ENCODE results near the gene INPP5A.
"Not testable (repeated sequence)": the region's sequence is repeated elsewhere in the genome, so short reads cannot be mapped to it uniquely, and the experiment has no call there.

The INPP5A gene

DNA sequence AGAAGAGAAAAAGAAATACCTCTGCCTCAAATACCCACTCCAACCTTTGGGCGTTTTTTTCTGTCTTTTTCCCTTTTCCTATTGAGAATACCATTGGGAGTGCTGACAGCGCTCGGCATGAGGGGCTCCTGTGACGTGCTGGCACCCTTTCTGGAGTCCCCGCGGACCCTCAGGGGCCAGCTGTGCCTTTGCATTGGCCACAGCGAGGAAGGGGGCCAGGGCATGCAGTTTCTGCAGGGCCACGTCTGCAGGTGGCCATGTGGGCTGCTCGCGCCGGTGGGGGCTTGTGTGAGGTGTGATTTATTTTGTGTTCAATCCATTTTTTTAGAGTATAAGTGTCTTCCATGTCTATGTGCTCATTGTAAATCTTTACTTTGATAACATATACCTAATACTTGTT is 57.4 kb downstream of the INPP5A start:
- DNase-seq (ENCODE audit: low read depth, low spot score): no peak

DNA sequence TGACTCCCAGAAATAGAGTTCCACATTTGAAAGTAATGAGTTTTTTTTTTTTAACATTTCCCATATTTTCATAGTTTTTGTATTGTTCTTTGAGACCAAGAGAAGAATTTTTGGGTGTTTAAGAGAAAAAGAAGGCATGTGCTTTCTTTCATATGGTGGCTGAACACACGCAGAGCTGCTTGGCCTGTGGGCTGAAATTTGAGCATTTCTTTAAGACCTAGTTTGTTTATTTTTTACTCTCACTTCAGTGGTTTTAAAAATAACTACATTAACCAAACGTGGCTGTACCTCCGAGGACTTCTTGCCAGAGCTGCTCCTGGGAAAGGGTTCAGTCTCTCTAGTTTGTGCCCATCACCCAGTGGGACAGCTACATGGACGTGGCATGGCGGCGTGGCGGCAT is 58.3 kb downstream of the INPP5A start:
- DNase-seq (ENCODE audit: low read depth, low spot score): no peak

DNA sequence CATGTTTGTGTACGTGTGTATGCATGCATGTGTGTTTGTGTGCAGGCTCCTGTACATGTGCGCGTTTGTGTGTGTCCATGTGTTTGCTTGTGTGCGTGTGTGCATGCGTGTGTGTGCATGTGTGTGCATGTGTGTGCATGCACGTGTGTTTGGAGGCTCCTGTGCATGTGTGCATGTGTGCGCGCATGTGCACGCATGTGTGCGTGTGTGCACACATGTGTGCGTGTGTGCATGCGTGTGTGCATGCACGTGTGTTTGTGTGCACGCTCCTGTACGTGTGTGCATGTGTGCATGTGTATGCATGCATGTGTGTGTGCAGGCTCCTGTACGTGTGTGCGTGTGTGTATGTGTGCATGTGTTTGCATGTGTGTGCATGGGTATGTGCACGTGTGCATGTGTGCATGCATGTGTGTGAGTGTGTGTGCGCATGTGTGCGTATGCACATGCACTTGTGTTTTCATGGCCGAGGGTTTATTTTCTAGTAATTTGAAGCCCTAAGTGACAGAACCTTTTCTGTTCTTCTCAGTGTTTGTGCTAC is 59.2 kb downstream of the INPP5A start:
- no peak for DNase-seq (ENCODE audit: low read depth, low spot score)

DNA sequence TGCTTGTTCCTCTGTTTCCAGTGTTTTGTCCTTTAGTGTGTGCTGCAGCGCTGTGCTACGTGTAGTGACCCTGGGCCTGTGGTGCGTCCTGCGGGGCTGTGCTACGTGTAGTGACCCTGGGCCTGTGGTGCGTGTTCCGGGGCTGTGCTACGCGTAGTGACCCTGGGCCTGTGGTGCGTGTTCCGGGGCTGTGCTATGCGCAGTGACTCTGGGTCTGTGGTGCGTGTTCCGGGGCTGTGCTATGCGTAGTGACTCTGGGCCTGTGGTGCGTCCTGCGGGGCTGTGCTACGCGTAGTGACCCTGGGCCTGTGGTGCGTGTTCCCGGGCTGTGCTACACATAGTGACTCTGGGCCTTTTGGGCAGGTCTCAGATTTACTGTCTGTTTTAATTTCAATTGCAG is 60.1 kb downstream of the INPP5A start:
- DNase-seq (ENCODE audit: low read depth, low spot score): no peak

DNA sequence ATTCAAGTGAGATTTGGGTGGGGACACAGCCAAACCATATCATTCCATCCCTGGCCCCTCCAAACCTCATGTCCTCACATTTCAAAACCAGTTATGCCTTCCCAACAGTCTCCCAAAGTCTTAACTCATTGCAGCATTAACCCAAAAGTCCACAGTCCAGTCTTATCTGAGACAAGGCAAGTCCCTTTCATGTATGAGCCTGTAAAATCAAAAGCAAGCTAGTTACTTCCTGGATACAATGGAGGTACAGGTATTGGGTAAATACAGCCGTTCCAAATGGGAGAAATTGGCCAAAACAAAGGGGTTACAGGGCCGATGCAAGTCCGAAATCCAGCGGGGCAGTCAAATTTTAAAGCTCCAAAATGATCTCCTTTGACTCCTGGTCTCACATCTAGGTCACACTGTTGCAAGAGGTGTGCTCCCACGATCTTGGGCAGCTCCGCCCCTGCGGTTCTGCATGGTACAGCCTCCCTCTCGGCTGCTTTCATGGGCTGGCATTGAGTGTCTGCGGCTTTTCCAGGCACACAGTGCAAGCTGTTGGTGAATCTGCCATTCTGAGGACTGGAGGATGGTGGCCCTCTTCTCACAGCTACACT is 61.5 kb downstream of the INPP5A start:
- not testable (repeated sequence) for DNase-seq (ENCODE audit: low read depth, low spot score)

DNA sequence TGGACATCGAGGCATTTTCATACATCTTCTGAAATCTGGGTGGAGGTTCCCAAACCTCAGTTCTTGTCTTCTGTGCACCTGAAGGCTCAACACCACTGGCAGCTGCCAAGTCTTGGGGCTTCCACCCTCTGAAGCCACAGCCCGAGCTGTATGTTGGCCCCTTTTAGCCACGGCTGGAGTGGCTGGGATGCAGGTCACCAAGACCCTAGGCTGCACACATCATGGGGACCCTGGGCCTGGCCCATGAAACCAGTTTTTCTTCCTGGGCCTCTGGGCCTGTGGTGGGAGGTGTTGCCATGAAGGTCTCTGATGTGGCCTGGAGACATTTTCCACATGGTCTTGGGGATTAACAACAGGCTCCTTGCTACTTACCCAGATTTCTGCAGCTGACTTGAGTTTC is 62.1 kb downstream of the INPP5A start:
- no peak for DNase-seq (ENCODE audit: low read depth, low spot score)

DNA sequence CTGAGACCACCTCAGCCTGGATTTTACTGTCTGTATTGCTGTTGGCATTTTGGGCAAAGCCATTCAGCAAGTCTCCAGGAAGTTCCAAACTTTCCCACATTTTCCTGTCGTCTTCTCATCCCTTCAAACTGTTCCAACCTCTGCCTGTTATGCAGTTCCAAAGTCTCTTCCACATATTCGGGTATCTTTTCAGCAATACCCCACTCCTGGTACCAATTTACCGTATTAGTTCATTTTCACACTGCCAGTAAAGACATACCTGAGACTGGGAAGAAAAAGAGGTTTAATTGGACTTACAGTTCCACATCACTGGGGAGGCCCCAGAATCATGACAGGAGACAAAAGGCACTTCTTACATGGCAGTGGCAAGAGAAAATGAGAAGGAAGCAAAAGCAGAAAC is 62.8 kb downstream of the INPP5A start:
- DNase-seq (ENCODE audit: low read depth, low spot score): no peak

DNA sequence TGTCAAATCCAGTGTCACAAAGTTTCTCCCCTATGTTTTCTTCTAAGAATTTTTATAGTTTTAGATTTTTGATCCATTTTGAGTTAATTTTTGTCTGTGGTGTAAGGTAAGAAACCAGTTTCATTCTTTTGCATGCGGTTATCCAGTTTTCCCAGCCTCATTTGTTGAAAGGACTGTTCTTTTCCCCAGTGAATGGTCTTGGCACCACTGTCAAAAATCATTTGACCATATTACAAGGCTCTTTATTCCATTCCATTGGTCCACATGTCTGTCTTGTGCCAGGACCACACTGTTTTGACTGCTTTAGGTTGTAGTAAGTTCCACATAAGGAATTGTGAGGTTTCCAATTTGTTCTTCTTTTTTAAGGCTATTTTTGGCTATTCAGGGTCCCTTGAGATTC is 64.0 kb downstream of the INPP5A start:
- no peak for DNase-seq (ENCODE audit: low read depth, low spot score)

DNA sequence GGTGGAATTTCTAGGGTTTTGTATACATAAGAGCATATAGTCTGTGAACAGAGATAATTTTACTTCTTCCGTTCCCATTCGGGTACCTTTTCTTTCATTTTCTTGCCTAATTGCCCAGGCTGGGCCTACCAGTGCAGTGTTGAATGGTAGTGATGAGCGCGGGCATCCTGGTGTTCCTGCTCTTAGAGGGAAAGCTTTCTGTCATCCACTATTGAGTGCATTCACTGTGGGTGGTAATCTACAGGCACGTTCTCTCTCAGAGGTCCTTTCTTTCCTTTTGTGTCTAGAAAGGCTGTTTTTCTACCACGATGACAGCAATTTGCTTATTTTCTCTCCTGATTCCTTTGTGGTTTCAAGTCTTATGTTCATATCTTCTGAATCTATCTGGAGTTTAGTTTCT is 65.0 kb downstream of the INPP5A start:
- DNase-seq (ENCODE audit: low read depth, low spot score): no peak

DNA sequence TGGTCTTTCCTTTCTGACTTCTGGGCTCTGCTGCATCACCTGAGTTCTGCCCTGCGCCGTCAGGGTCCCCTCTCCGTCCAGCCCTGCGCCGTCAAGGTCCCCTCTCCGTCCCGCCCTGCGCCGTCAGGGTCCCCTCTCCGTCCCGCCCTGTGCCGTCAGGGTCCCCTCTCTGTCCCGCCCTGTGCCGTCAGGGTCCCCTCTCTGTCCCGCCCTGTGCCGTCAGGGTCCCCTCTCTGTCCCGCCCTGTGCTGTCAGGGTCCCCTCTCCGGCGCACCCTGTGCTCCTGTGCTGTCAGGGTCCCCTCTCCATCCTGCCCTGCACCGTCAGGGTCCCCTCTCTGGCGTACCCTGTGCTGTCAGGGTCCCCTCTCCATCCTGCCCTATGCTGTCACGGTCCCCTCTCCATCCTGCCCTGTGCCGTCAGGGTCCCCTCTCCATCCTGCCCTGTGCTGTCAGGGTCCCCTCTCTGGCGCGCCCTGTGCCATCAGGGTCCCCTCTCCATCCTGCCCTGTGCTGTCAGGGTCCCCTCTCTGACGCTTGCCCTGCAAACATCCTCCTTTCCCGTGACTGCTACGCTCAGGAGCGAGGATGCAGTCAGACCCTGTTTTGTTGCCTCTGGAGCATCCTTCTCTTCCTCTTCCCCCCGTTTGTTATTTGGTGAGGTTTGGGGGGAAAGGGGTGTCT is 66.4 kb downstream of the INPP5A start:
- no peak for DNase-seq (ENCODE audit: low read depth, low spot score)

DNA sequence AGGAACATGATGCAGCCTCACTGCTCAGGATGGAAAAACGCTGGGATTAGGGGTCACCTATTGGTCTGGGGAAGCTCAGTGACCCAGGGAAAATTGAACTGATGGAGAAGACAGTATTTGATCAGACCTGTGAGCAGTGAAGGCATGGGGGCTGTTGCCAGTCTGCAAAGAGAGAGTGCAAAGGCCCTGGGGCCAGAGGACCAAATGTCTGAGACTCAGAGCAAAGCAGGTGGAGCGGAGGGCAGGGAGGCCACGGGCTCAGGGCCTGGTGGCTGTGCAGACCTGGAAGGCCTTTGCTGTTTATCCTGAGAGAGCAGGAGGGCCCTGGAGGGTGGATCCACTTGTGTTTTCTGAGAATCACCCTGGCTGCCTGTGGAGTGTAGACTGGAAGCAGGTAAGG is 67.1 kb downstream of the INPP5A start:
- no peak for DNase-seq (ENCODE audit: low read depth, low spot score)

DNA sequence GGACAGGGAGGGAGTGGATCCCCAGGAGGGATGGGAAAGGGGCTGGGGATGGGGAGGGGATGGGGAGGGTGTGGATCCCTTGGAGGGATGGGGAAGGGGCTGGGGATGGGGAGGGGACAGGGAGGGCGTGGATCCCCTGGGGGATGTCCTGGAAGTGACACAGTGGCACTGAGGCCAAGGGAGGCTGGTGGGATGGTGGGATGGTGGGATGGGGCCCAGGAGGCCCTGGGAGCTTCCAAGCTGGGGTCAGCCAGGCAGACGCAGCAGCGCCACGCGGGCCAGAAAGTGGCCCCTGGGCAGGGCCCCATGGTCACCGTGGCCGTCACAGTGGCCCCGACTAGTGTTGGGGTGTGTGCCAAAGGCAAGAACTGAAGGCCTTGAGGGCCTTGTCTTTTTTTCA is 67.8 kb downstream of the INPP5A start:
- no peak for DNase-seq (ENCODE audit: low read depth, low spot score)

DNA sequence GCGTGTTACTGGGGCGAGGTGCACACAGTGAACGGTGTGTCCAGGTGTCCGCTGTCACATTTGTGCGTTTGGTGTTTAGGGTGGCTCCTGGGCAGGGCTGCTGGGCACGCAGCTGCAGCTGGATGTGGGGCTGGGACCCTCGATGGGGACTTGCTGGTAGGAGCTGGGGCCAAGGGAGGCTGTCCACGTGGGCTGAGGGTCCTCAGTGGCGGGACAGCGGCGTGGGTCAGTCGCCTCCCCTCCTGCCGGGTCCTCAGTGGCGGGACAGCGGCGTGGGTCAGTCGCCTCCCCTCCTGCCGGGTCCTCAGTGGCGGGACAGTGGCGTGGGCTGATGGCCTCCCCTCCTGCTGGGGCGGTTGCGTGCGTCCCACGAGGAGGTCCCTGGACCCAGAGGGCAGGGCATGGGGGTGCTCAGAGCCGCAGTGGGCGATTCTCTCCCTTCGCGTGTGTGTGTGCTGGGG is 68.5 kb downstream of the INPP5A start:
- no peak for DNase-seq (ENCODE audit: low read depth, low spot score)

DNA sequence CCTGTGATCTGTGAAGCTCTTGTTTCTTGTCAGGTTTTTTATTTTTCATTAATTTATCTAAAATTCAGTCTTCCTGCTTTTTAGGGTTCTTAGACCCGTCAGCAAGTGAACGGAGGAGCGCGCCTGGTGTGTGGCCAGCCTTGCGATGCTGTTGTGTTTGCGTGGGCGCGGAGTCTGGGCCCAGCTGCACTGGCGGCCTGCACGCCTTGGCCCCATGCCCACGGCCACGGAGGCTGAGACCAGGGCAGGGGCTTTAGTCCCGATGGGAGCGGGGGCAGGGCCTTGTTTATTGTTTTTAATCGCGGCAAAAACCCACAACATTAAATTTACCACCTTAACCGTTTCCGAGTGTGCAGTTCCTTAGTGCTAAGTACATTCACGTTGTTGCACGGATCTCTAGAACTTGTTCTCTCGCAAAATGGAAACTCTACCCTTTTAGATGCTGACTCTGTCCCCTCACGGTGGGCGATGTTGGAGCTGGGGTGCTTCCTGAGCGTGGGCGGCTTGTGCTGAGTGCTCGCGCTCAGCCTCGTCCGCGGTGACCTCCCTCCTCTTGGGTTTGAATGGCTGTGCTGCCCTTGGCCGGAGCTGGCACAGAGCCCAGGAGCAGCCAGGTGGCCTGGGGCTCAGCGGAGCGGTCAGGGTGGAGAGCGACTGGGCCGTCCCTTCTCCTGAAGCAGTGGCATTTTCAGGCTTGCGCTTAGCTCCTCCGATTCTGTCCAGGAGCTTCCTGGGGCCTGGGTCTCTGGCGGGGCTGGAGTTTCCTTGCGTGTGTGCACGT is 69.1 kb downstream of the INPP5A start:
- DNase-seq (ENCODE audit: low read depth, low spot score): peak; percentile 35

DNA sequence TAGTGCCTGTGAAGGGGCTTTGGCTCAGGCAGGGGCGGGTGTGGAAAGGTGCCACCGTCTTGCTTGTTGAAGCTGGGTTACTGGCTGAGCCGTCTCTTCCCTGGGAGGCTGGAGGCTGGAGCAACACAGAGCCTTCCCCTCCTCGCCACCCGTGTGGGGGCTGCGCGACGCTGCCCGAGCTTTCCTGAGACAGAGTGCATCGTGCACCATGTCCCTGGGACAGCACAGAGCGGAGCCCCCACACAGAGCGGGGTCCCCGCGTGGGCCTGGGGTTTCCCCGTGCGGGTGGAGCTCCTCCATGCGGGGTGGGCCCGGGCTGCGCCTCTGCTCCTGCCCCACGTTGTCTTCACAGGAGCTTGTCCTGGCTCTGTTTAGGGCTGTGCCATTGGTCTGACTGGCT is 69.9 kb downstream of the INPP5A start:
- DNase-seq (ENCODE audit: low read depth, low spot score): no peak

DNA sequence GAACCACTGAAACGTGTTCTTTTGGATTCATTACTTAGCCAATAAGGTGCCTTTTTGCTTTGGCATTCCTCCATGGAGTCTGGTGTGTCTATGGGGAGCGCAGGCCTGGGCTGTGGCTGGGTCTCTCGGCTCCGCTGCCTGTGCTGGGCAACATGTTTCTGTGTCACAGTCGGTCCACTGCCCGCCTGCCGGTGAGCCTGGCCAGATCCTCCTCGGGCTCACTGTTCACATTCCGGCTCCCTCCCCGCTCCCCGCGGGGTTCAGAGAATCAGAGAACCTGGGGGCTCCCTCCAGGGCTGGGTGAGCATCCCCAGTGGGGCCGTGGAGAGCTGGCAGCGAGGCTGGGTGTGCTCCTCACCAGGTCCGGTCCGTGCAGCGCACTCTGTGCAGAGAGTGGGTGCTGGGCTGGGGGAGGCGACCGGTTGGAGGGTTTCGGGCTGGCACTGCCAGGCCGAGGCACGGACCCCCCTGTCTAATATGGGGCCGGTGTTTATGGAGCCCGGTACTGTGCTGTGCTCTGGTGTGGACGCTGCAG is 70.4 kb downstream of the INPP5A start:
- DNase-seq (ENCODE audit: low read depth, low spot score): no peak

DNA sequence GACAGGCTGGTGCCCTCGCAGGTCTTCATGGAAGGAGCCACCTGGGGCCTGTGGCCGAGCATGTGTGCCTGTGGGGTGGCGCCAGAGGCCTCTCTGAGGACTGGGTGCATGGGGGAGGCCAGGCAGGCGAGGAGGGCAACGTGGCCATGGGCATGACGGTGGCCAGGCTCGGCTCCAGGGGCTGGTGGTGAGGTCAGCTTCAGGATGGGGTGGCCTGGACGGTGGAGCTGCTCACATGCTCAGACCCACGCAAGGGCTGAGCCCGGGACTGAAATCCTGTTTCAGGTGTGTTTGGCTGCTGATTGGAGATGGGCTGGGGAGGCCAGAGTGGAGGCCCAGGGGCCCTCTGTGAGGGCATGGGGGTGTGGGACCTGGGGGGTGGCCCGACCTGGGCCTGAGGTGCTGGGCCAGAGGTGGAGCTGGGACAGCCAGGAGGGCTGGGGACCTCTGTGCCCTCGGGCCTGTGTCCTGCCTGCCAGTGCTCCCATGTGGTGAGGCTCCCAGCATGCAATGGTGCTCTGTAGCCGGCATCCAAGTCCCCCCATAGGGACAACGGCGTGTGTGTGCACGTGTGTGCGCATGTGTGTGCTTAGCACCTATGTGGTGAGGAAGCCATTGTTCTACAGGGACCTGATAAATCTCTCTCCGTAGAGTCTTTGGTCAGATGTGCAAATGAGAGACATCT is 71.1 kb downstream of the INPP5A start:
- no peak for DNase-seq (ENCODE audit: low read depth, low spot score)

DNA sequence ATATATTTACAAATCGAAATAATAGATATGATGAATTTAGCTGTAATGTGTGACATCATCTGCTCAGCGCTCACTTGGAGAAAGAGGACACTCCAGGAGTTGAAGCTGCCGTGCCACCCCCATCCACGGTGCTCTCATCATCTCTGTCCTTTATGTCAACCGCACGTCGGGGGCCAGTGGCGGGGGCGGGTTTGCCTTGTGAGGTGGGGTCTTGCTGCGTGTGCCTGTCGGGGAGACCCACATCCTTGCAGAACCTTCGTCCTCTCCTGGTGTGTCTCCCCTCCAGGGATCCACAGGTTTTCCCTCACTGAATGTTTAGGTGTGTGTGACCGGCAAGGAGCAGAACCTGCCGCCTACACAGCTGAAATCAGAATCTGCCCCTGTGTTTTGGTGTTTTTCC is 71.6 kb downstream of the INPP5A start:
- no peak for DNase-seq (ENCODE audit: low read depth, low spot score)

DNA sequence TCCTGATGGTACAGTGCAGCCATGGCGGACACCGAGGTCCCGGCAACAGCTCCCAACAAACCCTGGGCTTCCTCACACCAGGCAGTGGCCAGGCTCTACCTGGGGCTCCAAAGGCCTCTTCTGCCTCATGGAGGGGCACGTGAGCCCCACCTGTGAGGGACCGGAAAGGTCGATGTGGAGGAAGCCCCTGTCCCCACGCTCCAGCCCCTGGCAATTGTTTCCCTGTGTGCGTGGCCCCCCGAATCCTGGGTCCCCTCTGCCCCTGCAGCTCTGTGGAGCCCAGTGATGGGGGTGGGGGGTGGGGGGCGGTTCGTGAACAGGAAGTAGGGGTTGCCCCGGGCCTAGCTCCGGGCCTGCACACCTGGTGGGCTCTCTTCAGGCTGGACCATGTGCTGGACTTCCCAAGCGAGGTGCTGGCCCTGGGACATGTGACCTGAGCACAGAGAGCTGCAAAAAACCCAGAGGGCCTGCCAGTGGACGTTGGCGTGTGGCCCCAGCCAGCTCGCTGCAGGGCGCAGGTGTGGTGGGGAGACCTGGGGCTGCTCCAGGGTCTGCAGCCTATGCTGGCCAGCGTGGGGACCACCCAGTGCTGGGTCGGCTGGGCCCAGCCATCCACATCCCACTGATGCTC is 72.6 kb downstream of the INPP5A start:
- DNase-seq (ENCODE audit: low read depth, low spot score): no peak

DNA sequence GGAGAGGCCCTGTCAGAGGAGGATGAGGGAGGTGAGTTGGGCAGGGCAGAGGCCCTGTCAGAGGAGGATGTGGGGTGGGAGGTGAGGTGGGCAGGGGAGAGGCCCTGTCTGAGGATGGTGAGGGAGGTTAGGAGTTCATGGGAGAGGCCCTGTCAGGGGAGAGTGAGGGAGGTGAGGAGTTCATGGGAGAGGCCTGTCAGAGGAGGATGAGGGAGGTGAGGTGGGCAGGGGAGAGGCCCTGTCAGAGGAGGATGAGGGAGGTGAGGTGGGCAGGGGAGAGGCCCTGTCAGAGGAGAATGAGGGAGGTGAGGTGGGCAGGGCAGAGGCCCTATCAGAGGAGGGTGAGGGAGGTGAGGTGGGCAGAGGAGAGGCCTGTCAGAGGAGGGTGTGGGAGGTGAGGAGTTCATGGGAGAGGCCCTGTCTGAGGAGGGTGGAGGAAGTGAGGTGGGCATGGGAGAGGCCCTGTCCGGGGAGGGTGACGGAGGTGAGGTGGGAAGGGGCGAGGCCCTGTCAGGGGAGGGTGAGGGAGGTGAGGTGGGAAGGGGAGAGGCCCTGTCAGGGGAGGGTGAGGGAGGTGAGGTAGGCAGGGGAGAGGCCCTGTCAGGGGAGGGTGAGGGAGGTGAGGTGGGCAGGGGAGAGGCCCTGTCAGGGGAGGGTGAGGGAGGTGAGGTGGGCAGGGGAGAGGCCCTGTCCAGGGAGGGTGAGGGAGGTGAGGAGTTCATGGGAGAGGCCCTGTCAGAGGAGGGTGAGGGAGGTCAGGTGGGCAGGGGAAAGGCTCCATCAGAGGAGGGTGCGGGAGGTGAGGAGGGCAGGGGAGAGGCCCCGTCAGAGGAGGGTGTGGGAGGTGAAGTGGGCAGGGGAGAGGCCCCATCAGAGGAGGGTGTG is 73.7 kb downstream of the INPP5A start:
- DNase-seq (ENCODE audit: low read depth, low spot score): no peak
